BLaER1 treated with 17β-estradiol and CSF1 and Interleukin-3, amounts not matched to agents 10 nM and 100 nM (cell line): ENCODE measurements around the gene HNRNPLL.

Experiments
- H3K27ac ChIP-seq, 11 experiments: shearing (Covaris generic); formaldehyde crosslinking; 2 replicates each; pipeline ENCODE4 v1.8.1; 2022
- H3K27me3 ChIP-seq, 11 experiments: shearing (Covaris generic); formaldehyde crosslinking; 2 replicates each; pipeline ENCODE4 v1.8.1; 2022
- H3K36me3 ChIP-seq, 11 experiments: shearing (Covaris generic); formaldehyde crosslinking; 2 replicates each; pipeline ENCODE4 v1.8.1; 2022
- H3K4me1 ChIP-seq, 10 experiments: shearing (Covaris generic); formaldehyde crosslinking; 2 replicates each; pipeline ENCODE4 v1.8.1; 2022
- H3K4me2 ChIP-seq, 11 experiments: shearing (Covaris generic); formaldehyde crosslinking; 2 replicates each; pipeline ENCODE4 v1.8.1; 2022
- H3K4me3 ChIP-seq, 10 experiments: shearing (Covaris generic); formaldehyde crosslinking; 2 replicates each; pipeline ENCODE4 v1.8.1; 2022
- H3K9ac ChIP-seq, 11 experiments: shearing (Covaris generic); formaldehyde crosslinking; 2 replicates each; pipeline ENCODE4 v1.8.1; 2022
- H3K9me3 ChIP-seq, 11 experiments: shearing (Covaris generic); formaldehyde crosslinking; replicated peaks in 1 of 11; 2 replicates each; pipeline ENCODE4 v1.8.1; 2022
- H4K20me1 ChIP-seq, 11 experiments: shearing (Covaris generic); formaldehyde crosslinking; 2 replicates each; pipeline ENCODE4 v1.8.1; 2022
- Cebpa-rat ChIP-seq, 11 experiments: shearing (Covaris generic); IDR thresholded peaks; 2 replicates each; pipeline ENCODE4 v1.8.1; 2022

The HNRNPLL gene

DNA sequence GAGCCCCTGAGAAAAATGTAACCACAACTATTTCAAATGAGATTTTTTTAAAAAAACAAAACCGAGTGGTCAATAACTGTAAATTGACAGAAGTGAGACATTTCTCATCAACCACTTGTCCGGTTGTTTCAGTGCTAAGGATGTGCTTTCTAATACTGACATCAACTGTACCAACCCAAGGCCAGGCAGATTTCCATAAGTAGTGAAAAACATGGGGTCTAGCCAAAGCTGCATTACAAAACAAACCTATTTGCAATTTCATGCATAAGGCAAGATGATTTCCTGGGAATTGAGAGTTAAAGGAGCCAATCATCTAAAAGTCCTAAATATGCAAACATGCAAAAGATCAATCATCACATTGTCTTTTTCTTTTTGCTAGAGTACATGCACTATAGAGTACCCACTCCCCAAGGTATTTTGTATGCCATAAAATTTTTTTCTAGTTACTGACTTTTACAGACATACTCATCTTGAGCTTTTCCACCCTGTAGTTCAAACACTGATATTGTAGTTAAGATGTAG lies 22.6 kb downstream of the HNRNPLL start:
- H3K9me3 ChIP-seq, result no peaks in the 10 kb centered on the region
- no peaks in the 10 kb centered on the region for H3K27me3 ChIP-seq
- no peak overlapping the region for H3K4me2 ChIP-seq
- H3K4me3 ChIP-seq, result no peak overlapping the region
- no peak for TF ChIP-seq Cebpa-rat (IDR thresholded peaks at IDR 0.05)
- no peaks in the 10 kb centered on the region for H4K20me1 ChIP-seq
- no peak overlapping the region for H3K27ac ChIP-seq
- peaks cover 0 to 13% (median 5%) of the 10 kb centered on the region in 11 experiments; a peak in 5 of 22 replicates for H3K36me3 ChIP-seq
- peaks cover 0 to 4% (median 0%) of the 10 kb centered on the region in 10 experiments; a peak in 1 of 20 replicates for H3K4me1 ChIP-seq
- no peak overlapping the region for H3K9ac ChIP-seq

DNA sequence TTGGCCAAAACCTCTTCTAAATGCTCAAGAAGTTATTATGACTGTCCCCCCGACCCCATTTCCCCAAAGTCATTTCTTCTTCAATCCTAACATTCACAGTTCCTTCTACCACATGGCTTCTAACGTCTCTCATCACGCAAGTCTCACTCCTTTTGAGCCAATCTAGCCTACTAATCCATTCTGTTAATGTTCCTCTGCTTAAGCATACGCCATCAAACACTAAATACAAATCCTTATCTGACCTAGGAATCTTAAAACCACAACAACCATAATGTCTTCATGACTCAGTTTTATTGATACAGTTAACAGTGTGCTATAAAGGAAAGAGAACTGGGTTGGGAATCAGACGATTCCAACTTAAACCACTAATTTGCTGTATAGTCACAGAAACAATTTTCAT lies 23.9 kb downstream of the HNRNPLL start:
- H3K9ac ChIP-seq, result no peak overlapping the region
- no peaks in the 10 kb centered on the region for H3K9me3 ChIP-seq
- H3K27ac ChIP-seq, result no peak overlapping the region
- no peaks in the 10 kb centered on the region for H4K20me1 ChIP-seq
- peaks cover 0 to 4% (median 0%) of the 10 kb centered on the region in 10 experiments; a peak in 1 of 20 replicates for H3K4me1 ChIP-seq
- TF ChIP-seq Cebpa-rat (IDR thresholded peaks at IDR 0.05), result no peak
- no peak overlapping the region for H3K4me3 ChIP-seq
- peaks cover 0 to 12% (median 5%) of the 10 kb centered on the region in 11 experiments; a peak in 5 of 22 replicates for H3K36me3 ChIP-seq
- H3K27me3 ChIP-seq, result no peaks in the 10 kb centered on the region
- H3K4me2 ChIP-seq, result no peak overlapping the region

DNA sequence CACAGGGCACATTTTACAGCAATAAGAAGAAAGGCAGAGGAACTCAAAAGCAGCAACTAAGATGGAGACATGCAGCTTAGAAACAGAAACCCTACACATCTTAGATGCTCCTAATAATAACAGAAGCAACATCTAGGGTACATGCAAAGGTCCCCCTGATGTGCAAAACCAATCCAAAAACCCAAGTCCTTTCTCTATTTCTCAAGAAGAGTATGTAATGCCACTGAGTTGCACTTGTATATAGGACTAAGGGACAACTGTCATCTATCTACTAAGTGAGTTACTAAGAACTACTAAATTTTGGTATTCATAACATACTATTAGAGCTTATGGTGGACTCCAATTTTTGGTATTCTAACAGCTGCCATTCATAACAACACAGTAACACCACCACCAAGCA lies 28.4 kb downstream of the HNRNPLL start:
- Histone ChIP-seq H3K27me3 (no peaks in the 10 kb centered on the region), H3K9me3 (no peaks in the 10 kb centered on the region), H3K27ac (no peak overlapping the region), H3K4me3 (no peak overlapping the region), H3K9ac (no peak overlapping the region), H3K36me3 (peaks cover 0 to 28% (median 11%) of the 10 kb centered on the region in 11 experiments; a peak in 17 of 22 replicates), H4K20me1 (no peaks in the 10 kb centered on the region), H3K4me1 (peaks cover 0 to 23% (median 5%) of the 10 kb centered on the region in 10 experiments; a peak in 8 of 20 replicates), H3K4me2 (no peak overlapping the region)
- TF ChIP-seq Cebpa-rat (IDR thresholded peaks at IDR 0.05), result no peak

DNA sequence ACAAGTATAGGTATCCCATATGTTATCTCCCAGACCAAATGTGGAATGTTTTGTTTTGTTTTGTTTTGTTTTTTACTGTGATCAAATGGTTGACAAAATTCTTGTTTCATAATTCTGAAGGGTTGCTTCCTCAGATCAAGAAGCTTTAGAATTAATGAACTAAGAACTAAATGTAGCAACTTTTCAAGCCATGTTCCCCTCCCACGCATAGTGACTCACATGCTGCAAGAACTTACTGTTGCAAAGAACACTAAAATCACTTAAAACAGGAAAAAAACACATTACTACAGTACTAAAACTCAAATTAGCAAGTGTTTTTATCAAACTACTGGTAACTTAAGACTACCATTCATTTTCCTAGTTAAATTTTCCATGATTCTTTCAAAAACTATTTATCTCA lies 30.6 kb downstream of the HNRNPLL start:
- Histone ChIP-seq H4K20me1 (no peaks in the 10 kb centered on the region), H3K4me2 (peak overlapping the region in 6 of 11 experiments; percentile 19 to 78 (median 42); a peak in 11 of 22 replicates), H3K27me3 (no peaks in the 10 kb centered on the region), H3K4me1 (peaks cover 0 to 23% (median 5%) of the 10 kb centered on the region in 10 experiments; a peak in 8 of 20 replicates), H3K36me3 (peaks cover 5 to 46% (median 20%) of the 10 kb centered on the region in 11 experiments; a peak in 18 of 22 replicates), H3K9ac (no peak overlapping the region), H3K4me3 (no peak overlapping the region), H3K27ac (peak overlapping the region in 2 of 11 experiments; percentile 19 to 25; a peak in 1 of 22 replicates), H3K9me3 (no peaks in the 10 kb centered on the region)
- TF ChIP-seq Cebpa-rat (IDR thresholded peaks at IDR 0.05), result no peak

DNA sequence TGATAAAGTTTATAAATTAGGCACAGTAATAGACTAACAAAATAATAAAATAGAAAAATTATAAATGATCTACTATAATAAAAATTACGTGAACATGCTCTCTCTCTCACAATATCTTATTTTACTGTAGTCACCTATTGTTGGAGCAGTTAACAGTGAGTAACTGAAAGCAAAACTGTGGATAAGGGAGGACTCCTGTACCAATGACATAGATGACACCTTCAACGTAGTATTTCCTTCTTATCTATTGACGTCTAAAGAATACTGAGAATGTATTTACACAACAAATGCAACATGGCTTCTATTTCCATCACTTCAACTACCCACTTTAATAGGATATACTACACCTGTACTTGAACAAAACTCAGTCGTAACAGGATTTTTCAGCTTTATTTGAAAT lies 31.5 kb downstream of the HNRNPLL start:
- no peak for TF ChIP-seq Cebpa-rat (IDR thresholded peaks at IDR 0.05)

GRCh38 chr2:38568724-38569436 lies 33.8 kb downstream of the HNRNPLL start:
- Histone ChIP-seq H3K4me3 (no peak overlapping the region), H3K27ac (no peak overlapping the region), H3K4me1 (peaks cover 0 to 20% (median 5%) of the 10 kb centered on the region in 10 experiments; a peak in 8 of 20 replicates), H3K36me3 (peaks cover 12 to 64% (median 36%) of the 10 kb centered on the region in 11 experiments; a peak in 19 of 22 replicates), H4K20me1 (no peaks in the 10 kb centered on the region), H3K4me2 (no peak overlapping the region), H3K27me3 (no peaks in the 10 kb centered on the region), H3K9ac (no peak overlapping the region), H3K9me3 (no peaks in the 10 kb centered on the region)
- no peak for TF ChIP-seq Cebpa-rat (IDR thresholded peaks at IDR 0.05)

More for the DNA sequence above, 31.5 kb downstream of the HNRNPLL start:
- Histone ChIP-seq H3K27ac (no peak overlapping the region), H3K9me3 (no peaks in the 10 kb centered on the region), H3K9ac (no peak overlapping the region), H3K4me2 (no peak overlapping the region), H4K20me1 (no peaks in the 10 kb centered on the region), H3K4me1 (peaks cover 0 to 23% (median 5%) of the 10 kb centered on the region in 10 experiments; a peak in 8 of 20 replicates), H3K27me3 (no peaks in the 10 kb centered on the region), H3K4me3 (no peak overlapping the region), H3K36me3 (peaks cover 9 to 54% (median 25%) of the 10 kb centered on the region in 11 experiments; a peak in 19 of 22 replicates)

DNA sequence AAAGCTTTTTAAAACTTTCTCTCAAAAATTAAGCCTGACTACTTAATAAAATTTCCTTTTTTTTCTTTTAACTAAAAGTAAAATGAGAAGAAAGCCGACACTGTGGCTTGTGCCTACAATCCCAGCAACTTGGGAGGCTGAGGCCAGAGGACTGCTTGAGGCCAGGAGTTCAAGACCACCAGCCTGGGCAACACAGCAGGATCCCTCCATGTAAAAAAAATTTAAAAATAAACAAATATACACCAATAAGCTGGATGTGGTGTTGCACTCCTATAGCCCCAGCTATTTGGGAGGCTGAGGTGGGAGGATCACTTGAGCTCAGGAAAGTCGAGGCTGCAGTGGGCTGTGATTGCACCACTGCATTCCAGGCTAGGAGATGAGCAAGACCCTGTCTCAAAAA lies 37.4 kb downstream of the HNRNPLL start:
- Histone ChIP-seq H3K27ac (no peak overlapping the region), H3K9me3 (no peaks in the 10 kb centered on the region), H4K20me1 (no peaks in the 10 kb centered on the region), H3K9ac (no peak overlapping the region), H3K27me3 (no peaks in the 10 kb centered on the region), H3K4me3 (no peak overlapping the region), H3K4me1 (no peaks in the 10 kb centered on the region), H3K4me2 (no peak overlapping the region), H3K36me3 (peaks cover 7 to 53% (median 30%) of the 10 kb centered on the region in 11 experiments; a peak in 18 of 22 replicates)
- TF ChIP-seq Cebpa-rat (IDR thresholded peaks at IDR 0.05), result no peak

- peaks cover 0 to 12% (median 0%) of the 10 kb centered on the region in 10 experiments; a peak in 6 of 20 replicates for H3K4me1 ChIP-seq
- H3K9ac ChIP-seq, result no peak overlapping the region
- H3K9me3 ChIP-seq, result no peaks in the 10 kb centered on the region
- no peak overlapping the region for H3K4me2 ChIP-seq
- no peak overlapping the region for H3K27ac ChIP-seq
- no peak overlapping the region for H3K4me3 ChIP-seq
- H4K20me1 ChIP-seq, result no peaks in the 10 kb centered on the region
- no peak for TF ChIP-seq Cebpa-rat (IDR thresholded peaks at IDR 0.05)
- peaks cover 0 to 32% (median 6%) of the 10 kb centered on the region in 11 experiments; a peak in 10 of 22 replicates for H3K36me3 ChIP-seq
- H3K27me3 ChIP-seq, result no peaks in the 10 kb centered on the region
Measured at GRCh38 chr2:38561691-38562090, 41.0 kb downstream of the HNRNPLL start.

DNA sequence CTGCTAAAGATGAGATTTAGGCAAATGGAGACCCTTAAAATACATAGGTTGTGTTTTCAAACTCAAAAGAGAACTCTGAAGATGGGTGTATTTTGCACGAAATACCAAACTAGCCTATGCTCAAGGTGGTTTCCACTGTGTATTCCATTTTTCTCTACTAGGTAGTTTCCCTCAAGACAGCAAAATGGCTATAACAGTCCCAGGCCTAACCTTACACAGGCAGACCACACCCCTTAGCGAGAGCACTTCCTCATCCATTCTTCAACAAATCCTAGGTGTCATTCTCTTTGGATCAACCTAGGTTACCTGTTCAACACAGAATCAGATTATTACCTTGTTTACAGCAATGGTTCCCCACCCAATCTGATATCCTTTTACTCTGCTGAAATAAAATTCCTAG lies 42.6 kb downstream of the HNRNPLL start:
- Histone ChIP-seq H4K20me1 (no peaks in the 10 kb centered on the region), H3K27me3 (no peaks in the 10 kb centered on the region), H3K27ac (no peak overlapping the region), H3K4me3 (no peak overlapping the region), H3K36me3 (peaks cover 0 to 18% (median 5%) of the 10 kb centered on the region in 11 experiments; a peak in 7 of 22 replicates), H3K9ac (no peak overlapping the region), H3K4me2 (no peak overlapping the region), H3K9me3 (no peaks in the 10 kb centered on the region), H3K4me1 (peaks cover 0 to 12% (median 0%) of the 10 kb centered on the region in 10 experiments; a peak in 6 of 20 replicates)
- no peak for TF ChIP-seq Cebpa-rat (IDR thresholded peaks at IDR 0.05)
